HUES48 (cell line): ENCODE data around the gene NOB1.
"Not testable (repeated sequence)": the region's sequence is repeated elsewhere in the genome, so short reads cannot be mapped to it uniquely, and the experiment has no call there.

Source experiments
- H3K27ac ChIP-seq: one replicate; pipeline ENCODE4 v1.7.0; 2013; ENCODE audit warnings: low read depth, low read length, inconsistent platforms
- H3K27me3 ChIP-seq: 2 replicates; pipeline ENCODE4 v1.6.1; 2013; ENCODE audit warnings: mild to moderate bottlenecking, low read length; ENCODE audit not compliant: control insufficient read depth, insufficient read depth
- H3K36me3 ChIP-seq: 2 replicates; pipeline ENCODE4 v1.6.1; 2013; ENCODE audit warnings: low read length; ENCODE audit not compliant: control insufficient read depth, insufficient read depth
- H3K4me1 ChIP-seq: 2 replicates; pipeline ENCODE4 v1.6.1; 2013; ENCODE audit warnings: mild to moderate bottlenecking, low read length; ENCODE audit not compliant: control insufficient read depth, insufficient read depth
- H3K4me3 ChIP-seq: 2 replicates; pipeline ENCODE4 v1.5.1; 2013; ENCODE audit warnings: mild to moderate bottlenecking, low read depth, low read length
- H3K9ac ChIP-seq: 2 replicates; pipeline ENCODE4 v1.6.1; 2013; ENCODE audit warnings: mild to moderate bottlenecking, low read depth, low read length, moderate library complexity
- H3K9me3 ChIP-seq: 2 replicates; pipeline ENCODE4 v1.6.1; 2013; ENCODE audit warnings: low read length; ENCODE audit not compliant: control insufficient read depth, insufficient read depth

Gene NOB1

DNA sequence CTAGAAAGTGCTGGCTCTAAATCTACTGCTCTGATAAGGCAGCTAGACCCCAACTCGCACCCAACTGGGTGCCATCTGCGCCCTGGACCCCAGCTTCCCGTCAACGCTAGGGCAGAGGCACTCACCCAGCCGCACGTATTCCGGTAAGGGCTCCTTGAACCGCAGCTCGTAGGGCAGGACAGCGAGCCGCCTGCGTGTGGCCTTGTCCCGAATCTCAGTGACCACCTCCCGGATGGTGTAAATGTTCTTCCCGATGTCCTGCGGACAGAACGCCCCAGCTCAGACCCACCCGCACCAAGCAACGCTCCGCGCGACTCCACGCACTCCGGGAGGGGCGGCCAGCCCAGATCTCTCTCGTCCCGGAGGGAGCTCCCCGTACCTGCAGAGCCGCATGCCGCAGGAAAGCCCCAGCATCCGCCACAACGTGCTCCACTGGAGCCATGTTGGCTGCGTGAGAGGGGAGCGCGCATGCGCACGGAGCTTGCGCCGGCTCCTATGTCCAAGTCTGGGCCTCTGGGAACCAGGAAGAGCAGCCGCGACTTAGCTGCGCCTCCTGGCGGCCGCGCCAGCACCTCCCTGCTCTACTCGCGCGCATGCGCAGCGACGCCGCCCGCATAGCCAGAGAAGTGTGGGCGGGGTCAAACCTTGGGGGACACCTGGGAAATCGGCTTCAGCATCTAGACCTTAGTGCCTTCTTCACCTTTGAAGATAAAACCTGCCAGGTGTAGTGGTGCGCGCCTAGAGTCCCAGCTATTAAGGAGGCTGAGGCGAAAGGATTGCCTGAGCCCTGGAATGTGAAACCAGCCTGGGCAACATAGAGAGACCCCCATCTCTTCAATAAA lies at the start of gene NOB1:
Gene NOB1, minus strand, starts transcription at position 458 of the 842 bp plus-strand sequence. Its CDS starts 16 bp downstream, at position 442.
- Histone ChIP-seq H3K9ac (peak within 1 kb of the TSS; percentile 96), H3K9me3 (no peaks in the 10 kb centered on the region), H3K27ac (peak within 1 kb of the TSS; percentile 79), H3K4me1 (no peaks in the 10 kb centered on the region), H3K27me3 (no peaks in the 10 kb centered on the region), H3K4me3 (peak within 1 kb of the TSS; percentile 95), H3K36me3 (peaks cover 28% of the 10 kb centered on the region)

DNA sequence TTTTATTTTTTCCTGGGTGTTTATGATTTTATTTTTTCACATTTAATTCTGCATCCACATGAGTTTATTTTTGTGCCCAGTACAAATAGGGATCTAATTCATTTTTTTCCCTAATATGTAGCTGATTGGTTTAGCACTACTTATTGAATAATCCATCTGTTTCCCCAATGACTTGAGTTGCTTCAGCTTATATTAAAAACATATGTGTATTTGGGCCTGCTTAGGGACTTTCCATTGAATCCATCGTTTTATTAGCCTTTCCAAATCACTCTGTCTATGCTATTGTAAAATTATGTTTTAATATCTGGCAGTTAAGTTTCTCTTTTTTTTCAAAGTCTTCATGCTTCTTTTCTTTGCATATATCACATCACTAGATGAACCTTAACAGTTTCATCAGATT lies 49.6 kb upstream of the NOB1 start:
- H3K4me3 ChIP-seq = no peak overlapping the region
- 0 out of 2 replicates have a peak, but pooled peaks cover 9% of the 10 kb centered on the region for H3K36me3 ChIP-seq
- no peaks in the 10 kb centered on the region for H3K27me3 ChIP-seq
- no peak overlapping the region for H3K9ac ChIP-seq
- H3K27ac ChIP-seq = no peak overlapping the region
- no peaks in the 10 kb centered on the region for H3K4me1 ChIP-seq
- H3K9me3 ChIP-seq = no peaks in the 10 kb centered on the region

DNA sequence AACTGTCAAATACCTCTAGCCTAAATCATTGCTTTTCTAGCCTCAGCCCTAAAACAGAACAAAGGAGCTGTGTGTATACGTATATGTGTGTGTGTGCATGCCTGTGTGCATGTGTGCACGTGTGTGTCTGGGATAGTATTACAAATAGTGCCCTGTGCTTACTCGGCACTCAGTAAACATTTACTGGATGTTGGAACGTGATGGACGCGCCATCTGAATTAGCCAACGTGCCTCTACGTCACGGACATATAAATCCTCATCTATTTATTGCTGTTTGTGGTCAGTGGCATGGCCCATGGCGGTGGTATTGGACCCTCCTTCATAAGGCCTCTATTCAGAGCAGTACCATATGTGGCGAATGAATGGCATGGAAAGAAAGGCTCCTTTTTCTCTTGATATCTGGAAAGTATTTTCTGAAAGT lies 44.9 kb upstream of the NOB1 start:
- H3K9me3 ChIP-seq = no peaks in the 10 kb centered on the region

DNA sequence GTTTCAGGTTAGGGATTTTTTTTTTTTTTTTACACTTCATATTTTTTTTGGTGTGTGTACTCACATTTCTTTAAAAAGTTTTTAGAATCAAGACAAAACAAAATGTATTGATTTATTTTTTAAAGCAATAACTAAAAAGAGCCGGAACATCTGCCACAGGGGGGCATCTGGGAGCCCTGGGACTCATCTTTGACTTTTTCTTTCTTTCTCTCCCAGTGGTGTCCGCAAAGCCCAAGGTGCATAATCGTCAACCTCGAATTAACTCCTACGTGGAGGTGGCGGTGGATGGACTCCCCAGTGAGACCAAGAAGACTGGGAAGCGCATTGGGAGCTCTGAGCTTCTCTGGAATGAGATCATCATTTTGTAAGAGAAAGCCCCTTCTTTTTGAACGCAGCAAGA lies 43.7 kb upstream of the NOB1 start:
- no peak overlapping the region for H3K4me3 ChIP-seq
- no peaks in the 10 kb centered on the region for H3K9me3 ChIP-seq
- 0 out of 2 replicates have a peak, but pooled peaks cover 6% of the 10 kb centered on the region for H3K4me1 ChIP-seq
- H3K27ac ChIP-seq = no peak overlapping the region
- peaks cover 10% of the 10 kb centered on the region; the same call in 1 of the 2 replicates for H3K36me3 ChIP-seq
- H3K9ac ChIP-seq = no peak overlapping the region
- H3K27me3 ChIP-seq = no peaks in the 10 kb centered on the region

More for the DNA sequence above, 44.9 kb upstream of the NOB1 start:
- Histone ChIP-seq H3K4me1 (0 out of 2 replicates have a peak, but pooled peaks cover 6% of the 10 kb centered on the region), H3K27ac (no peak overlapping the region), H3K27me3 (no peaks in the 10 kb centered on the region), H3K9ac (no peak overlapping the region), H3K36me3 (peaks cover 10% of the 10 kb centered on the region; the same call in 1 of the 2 replicates), H3K4me3 (no peak overlapping the region)

DNA sequence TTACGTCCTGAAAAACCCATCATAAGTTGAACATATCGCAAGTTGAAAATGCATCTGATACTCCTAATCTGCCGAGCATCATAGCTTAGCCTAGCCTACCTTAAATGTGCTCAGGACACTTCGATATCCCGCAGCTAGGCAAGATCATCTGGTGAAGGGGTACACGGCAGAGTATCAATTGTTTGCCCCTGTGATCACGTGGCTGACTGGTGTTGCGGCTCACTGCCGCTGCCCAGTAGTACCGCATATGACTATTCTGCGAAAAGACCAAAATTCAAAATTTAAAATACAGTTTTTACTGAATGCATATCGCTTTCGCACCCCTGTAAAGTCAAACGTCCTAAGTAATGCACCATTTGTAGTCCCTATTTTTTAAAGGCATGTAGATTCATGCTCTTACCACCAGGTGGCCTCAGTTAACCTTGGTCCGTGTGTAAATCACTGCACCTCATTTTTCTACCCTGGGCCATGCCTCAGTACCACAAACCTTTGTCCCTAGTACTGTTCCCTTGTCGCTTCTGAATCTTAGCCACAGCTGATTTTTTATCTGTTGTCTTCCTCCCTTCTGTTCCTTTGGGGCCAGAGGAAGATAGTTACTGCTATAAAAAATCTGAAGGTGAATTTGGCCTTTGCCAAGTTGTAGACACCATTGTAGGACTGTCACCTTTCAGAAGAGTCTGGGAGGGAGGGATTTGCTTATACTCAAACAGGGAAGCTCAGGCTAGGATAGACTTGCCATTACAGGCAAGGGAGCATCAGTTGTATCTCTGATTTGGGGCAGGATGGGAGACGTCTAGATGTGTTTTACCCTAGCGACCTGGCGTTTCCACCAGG lies 41.8 kb upstream of the NOB1 start:
- H3K9ac ChIP-seq = peak overlapping the region; percentile 57; the same call in 1 of the 2 replicates
- no peaks in the 10 kb centered on the region for H3K27me3 ChIP-seq
- H3K4me1 ChIP-seq = 0 out of 2 replicates have a peak, but pooled peaks cover 6% of the 10 kb centered on the region
- H3K36me3 ChIP-seq = peaks cover 7% of the 10 kb centered on the region; the same call in 1 of the 2 replicates
- no peaks in the 10 kb centered on the region for H3K9me3 ChIP-seq
- peak overlapping the region; percentile 44; the same call in 1 of the 2 replicates for H3K4me3 ChIP-seq
- peak overlapping the region; percentile 10 for H3K27ac ChIP-seq

DNA sequence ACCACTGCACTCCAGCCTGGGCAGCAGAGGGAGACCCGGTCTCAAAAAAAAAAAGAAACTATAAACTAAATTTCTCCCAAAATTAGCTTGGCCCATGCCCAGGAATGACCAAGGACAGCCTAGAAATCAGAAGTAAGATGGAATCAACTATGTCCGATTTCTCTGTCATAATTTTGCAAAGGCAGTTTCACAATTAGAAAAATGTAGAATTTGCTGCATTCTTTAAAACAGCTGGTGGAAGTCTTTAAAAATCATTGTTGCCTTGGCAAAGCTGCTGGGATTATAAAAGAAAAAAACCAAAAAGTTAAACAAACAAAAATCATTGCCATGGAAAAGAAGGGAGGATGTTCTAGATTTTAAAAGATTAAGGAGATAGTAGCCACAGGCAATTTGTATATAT lies 39.8 kb upstream of the NOB1 start:
- no peak overlapping the region for H3K27ac ChIP-seq
- peaks cover 6% of the 10 kb centered on the region; the same call in 1 of the 2 replicates for H3K36me3 ChIP-seq
- H3K9me3 ChIP-seq = no peaks in the 10 kb centered on the region
- H3K4me3 ChIP-seq = no peak overlapping the region
- H3K9ac ChIP-seq = no peak overlapping the region
- no peaks in the 10 kb centered on the region for H3K27me3 ChIP-seq
- H3K4me1 ChIP-seq = 0 out of 2 replicates have a peak, but pooled peaks cover 6% of the 10 kb centered on the region

DNA sequence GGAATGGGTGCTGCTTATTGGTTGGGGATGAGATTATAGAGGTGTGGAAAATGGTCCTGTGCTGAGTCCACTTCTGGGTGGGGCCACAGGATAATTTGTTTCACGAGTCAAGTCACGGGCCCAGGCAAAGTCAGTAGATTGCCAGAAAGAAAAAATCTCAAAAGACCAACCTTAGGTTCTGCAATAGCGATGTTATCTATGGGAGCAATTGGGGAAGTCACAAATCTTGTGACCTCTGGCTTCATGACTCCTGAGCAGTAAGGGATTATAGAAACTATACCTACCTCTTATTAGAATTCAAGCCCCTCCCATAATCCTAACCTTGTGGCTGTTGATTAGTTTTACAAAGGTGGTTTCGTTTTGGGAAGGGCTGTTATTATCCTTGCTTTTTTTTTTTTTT lies 38.8 kb upstream of the NOB1 start:
- Histone ChIP-seq H3K9me3 (no peaks in the 10 kb centered on the region), H3K27ac (no peak overlapping the region), H3K36me3 (0 out of 2 replicates have a peak, but pooled peaks cover 4% of the 10 kb centered on the region), H3K4me3 (no peak overlapping the region), H3K4me1 (0 out of 2 replicates have a peak, but pooled peaks cover 3% of the 10 kb centered on the region), H3K9ac (no peak overlapping the region), H3K27me3 (no peaks in the 10 kb centered on the region)

DNA sequence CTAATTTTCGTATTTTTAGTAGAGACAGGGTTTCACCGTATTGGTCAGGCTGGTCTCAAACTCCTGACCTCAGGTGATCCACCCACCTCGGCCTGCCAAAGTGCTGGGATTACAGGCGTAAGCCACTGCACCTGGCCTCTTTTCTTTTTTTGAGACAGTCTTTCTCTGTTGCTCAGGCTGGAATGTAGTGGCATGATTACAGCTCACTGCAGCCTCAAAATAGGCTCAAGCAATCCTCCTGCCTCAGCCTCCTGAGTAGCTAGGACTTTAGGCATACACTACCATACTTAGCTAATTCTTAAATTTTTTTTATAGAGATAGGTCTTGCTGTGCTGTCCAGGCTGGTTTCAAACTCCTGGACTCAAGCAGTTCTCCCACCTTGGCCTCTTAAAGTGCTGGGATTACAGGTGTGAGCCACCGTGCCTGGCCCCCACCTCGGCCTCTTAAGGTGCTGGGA lies 36.7 kb upstream of the NOB1 start:
- not testable (repeated sequence) for H3K4me1 ChIP-seq, H3K27me3 ChIP-seq, H3K27ac ChIP-seq, H3K4me3 ChIP-seq, H3K9ac ChIP-seq, H3K9me3 ChIP-seq
- peaks cover 11% of the 10 kb centered on the region; the same call in 1 of the 2 replicates for H3K36me3 ChIP-seq

DNA sequence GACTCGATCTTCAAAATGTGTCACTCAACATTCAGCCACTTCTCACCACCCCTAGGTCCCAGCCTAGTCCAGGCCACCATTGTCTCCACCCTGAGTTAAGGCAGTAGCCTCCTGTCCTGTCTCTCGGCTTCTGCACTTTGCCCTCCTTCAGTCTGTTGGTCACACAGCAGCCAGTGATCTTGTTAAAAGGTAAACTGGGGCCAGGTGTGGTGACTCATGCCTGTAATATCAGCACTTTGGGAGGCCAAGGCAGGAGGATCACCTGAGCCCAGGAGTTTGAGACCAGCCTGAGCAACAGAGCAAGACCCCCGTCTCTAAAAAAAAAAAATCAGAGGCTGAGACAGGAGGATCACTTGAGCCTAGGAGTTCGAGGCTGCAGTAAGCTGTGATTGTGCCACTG lies 33.2 kb upstream of the NOB1 start:
- Histone ChIP-seq H3K36me3 (peaks cover 14% of the 10 kb centered on the region; the same call in 1 of the 2 replicates), H3K4me1 (no peaks in the 10 kb centered on the region), H3K9me3 (no peaks in the 10 kb centered on the region), H3K9ac (no peak overlapping the region), H3K27ac (no peak overlapping the region), H3K4me3 (no peak overlapping the region), H3K27me3 (no peaks in the 10 kb centered on the region)

DNA sequence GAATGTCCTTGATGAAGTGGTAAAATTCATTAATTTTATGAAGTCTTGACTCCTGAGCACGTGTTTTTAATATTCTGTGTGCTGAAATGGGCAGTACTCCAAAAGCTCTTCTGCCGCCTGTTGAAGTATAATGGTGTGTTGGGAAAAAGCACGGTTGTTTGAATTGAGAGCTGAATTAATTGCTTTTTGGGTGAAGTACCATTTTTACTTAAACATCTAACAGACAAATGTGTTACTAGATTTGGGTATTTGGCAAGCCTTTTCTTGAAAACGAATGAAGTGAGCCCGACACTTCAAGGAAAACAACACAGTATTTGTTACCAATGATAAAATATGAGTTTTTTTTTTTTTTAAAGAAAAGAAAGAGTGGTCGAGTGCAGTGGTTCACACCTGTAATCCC lies 29.9 kb upstream of the NOB1 start:
- Histone ChIP-seq H3K9ac (no peak overlapping the region), H3K36me3 (peaks cover 12% of the 10 kb centered on the region; the same call in 1 of the 2 replicates), H3K4me3 (no peak overlapping the region)

More for the DNA sequence above, 29.9 kb upstream of the NOB1 start:
- Histone ChIP-seq H3K27me3 (no peaks in the 10 kb centered on the region), H3K9me3 (no peaks in the 10 kb centered on the region), H3K27ac (no peak overlapping the region), H3K4me1 (peaks cover 4% of the 10 kb centered on the region; the same call in 1 of the 2 replicates)
